Epithelial cell of proximal tubule (primary cell): Measurements from ENCODE around the gene GARIN1A. TPM values are rescaled to one million over a fixed set of nuclear protein-coding genes. Genes with fewer than 3 reads are reported as not detected.

Source experiments
- DNase-seq: peaks from one replicate; pipeline ENCODE4 v3.0.0-alpha.2; 2011; ENCODE audit warnings: low read depth
- H3K4me3 ChIP-seq: 2 replicates; pipeline ENCODE4 v1.5.1; 2011; ENCODE audit warnings: low read depth, mild to moderate bottlenecking, low read length
- total RNA-seq: library from RNA; depleted of rRNA; stranded (reverse); fragments of >200 nt; gene quantifications from 2 replicates; pipeline ENCODE4 v1.2.3, GENCODE V29; 2015
- TF ChIP-seq, protein P1 (sequence below): conservative IDR thresholded peaks from 2 replicates; pipeline ENCODE4 v1.5.1; 2012; ENCODE audit warnings: low read depth, mild to moderate bottlenecking, low read length

GARIN1A gene
- total RNA-seq, 1 donor from 2014 or later: not detected

DNA sequence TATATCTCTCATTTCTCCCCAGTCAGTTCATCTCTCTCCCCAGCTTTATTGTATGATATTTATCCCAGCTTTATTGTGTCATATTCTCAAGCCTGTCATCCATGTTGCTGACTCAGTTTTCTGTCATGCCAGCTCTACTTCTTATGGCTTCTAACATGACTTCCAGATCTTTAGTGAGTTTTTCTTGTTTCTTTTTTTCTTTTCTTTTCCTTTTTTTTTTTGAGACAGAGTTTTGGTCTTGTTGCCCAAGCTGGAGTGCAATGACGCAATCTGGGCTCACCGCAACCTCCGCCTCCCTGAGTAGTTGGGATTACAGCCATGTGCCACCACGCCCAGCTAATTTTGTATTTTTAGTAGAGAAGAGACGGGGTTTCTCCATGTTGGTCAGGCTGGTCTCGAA, 38.4 kb downstream of the GARIN1A start:
- no peak overlapping the region for H3K4me3 ChIP-seq
- no peak for DNase-seq
- TF ChIP-seq, protein P1, sequence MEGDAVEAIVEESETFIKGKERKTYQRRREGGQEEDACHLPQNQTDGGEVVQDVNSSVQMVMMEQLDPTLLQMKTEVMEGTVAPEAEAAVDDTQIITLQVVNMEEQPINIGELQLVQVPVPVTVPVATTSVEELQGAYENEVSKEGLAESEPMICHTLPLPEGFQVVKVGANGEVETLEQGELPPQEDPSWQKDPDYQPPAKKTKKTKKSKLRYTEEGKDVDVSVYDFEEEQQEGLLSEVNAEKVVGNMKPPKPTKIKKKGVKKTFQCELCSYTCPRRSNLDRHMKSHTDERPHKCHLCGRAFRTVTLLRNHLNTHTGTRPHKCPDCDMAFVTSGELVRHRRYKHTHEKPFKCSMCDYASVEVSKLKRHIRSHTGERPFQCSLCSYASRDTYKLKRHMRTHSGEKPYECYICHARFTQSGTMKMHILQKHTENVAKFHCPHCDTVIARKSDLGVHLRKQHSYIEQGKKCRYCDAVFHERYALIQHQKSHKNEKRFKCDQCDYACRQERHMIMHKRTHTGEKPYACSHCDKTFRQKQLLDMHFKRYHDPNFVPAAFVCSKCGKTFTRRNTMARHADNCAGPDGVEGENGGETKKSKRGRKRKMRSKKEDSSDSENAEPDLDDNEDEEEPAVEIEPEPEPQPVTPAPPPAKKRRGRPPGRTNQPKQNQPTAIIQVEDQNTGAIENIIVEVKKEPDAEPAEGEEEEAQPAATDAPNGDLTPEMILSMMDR: no peak

DNA sequence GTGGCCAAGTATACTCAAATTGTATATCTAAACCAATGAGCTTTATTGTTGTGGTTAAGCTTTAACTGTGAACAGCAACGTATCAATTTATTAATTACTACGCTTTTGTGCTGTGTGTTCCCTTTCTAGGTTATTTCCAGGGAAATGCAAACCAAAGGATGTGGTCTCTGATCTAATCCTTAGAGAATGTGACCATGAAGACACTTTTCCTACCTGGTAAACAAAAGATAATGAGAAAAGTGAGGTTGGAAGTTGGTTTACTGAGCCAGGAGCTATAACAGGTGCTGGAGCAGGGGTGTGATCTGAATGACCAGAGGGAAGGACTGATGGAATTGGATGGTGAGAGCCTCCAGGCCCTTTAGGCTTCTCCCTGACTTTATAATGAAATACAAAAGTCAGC, 41.7 kb downstream of the GARIN1A start:
- TF ChIP-seq, protein P1: no peak
- peak; percentile 49 for DNase-seq

GRCh38 chr7:128714701-128715495, 42.8 kb downstream of the GARIN1A start:
- H3K4me3 ChIP-seq: no peak overlapping the region
- no peak for DNase-seq
- TF ChIP-seq, protein P1: no peak

More for the DNA sequence above, 41.7 kb downstream of the GARIN1A start:
- no peak overlapping the region for H3K4me3 ChIP-seq

DNA sequence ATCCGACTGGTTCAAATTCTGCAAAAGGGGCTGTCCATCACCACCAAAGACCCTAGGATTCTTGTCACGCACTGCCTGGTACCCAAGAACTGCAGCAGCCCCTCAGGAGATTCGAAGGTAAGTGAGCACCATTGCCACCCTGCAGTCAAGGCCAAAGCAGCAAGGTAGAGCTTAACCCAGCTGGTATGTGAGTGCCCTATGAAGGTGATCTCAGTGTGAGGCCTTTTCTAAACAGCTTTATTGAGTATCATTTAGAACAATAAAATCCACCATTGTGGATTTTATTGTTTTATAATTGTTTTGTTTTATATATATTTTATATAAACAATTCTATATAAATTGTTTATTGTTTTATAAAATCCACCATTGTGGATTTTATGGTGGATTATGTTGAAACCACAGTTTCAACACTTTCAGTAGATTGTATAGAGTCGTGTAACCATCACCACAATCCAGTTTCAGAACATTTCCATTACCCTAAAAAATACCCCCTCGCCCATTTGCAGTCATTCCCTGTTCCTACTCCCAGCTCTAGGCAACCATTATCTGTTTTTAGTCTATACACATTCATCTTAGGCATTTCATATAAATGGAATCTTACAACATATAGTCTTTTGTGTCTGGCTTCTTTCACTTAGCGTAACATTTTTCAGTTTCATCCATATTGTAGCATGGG, 47.0 kb downstream of the GARIN1A start:
- TF ChIP-seq, protein P1: no peak
- no peak for DNase-seq
- no peak overlapping the region for H3K4me3 ChIP-seq

- DNase-seq: no peak
- no peak overlapping the region for H3K4me3 ChIP-seq
- TF ChIP-seq, protein P1: no peak
Observed at GRCh38 chr7:128721376-128721775, 49.3 kb downstream of the GARIN1A start.

Other genes starting within 250 kb of the GARIN1A start
- gene HILPDA, start 216.4 kb upstream of the GARIN1A start, total RNA-seq: 21.6 and 33.7 TPM in 2 replicates
- 39.6 and 39.9 TPM in 2 replicates for gene METTL2B, start 195.5 kb upstream of the GARIN1A start, total RNA-seq
- gene CALU, start 67.1 kb downstream of the GARIN1A start, total RNA-seq: 174 and 198 TPM in 2 replicates
- not detected in 2 replicates for gene OPN1SW, start 103.5 kb downstream of the GARIN1A start, total RNA-seq
- 2.0 and 4.5 TPM in 2 replicates for gene CCDC136, start 119.7 kb downstream of the GARIN1A start, total RNA-seq
- gene FLNC, start 158.1 kb downstream of the GARIN1A start, total RNA-seq: 149 and 173 TPM in 2 replicates
- 69.5 and 134 TPM in 2 replicates for gene ATP6V1F, start 190.6 kb downstream of the GARIN1A start, total RNA-seq
- gene KCP, start 238.4 kb downstream of the GARIN1A start, total RNA-seq: 0.51 and 5.2 TPM in 2 replicates